GM21619 (cell line): ENCODE results near the gene ZBTB16.
A peak's percentile ranks its signal among the peaks of the same experiment; 100 is the strongest.

Experiments used
- ATAC-seq: cut with Tn5 transposase; IDR thresholded peaks from one replicate; pipeline ENCODE4 v1.9.1; 2021; ENCODE audit not compliant: unreplicated experiment

ZBTB16 gene

DNA sequence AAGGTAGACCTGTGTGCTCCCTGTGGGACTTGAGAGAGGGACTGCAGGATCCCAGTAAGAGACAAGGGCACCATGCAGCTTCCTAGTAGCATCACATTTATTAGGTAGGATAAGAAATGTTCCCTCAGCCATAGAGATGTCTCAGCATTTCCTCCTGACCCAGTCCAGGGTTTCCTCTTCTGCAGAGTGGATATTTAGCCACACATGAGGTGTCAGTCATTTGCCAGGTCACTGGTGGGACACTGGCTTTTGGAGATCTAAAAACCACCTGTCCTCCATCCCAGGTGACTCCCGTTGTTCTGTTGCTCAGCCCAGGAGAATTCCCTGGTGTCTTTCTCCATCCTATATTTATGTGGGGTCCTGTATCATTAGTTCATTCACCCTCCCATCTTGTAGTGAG lies 119.1 kb downstream of the ZBTB16 start:
- ATAC-seq: no peak

- no peak for ATAC-seq
Measured at GRCh38 chr11:114179234-114179941, 119.9 kb downstream of the ZBTB16 start.

DNA sequence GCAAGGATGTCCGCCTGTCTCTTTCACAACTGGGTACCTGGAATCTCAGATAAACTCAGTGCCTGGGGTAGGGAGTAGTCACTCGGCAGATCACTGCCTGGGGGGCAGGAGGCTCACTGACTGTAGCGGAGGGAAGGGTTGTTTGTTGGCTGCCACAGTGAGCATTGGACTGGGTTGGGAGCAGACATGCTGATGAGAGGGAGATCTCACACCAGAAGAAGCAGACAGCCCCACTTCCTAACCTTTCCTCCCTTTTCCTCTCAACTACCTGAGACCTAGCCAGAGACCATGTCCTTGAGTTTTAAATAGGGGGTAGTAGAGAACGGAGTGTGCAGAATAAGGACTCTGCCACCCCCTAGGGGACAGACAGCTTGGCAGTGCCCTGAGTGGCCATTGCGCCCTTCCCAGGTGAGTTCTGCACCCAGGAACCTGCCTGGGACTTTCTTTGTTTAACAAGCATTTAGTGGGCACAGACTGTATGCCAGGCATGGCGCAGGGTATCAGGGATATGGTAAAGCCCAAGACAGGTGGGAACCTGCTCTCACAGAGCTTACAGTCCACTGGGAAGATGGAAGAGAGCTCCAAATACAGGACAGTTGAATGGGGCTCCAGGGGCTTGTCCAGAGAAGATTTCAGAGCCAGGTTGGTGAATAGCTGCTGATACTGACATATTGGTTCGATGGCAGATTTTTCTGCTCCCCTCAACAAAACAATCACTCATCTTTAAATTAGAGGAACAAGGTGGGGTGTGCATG lies 121.0 kb downstream of the ZBTB16 start:
- ATAC-seq: no peak

- no peak for ATAC-seq
Measured at GRCh38 chr11:114181195-114181594, 121.7 kb downstream of the ZBTB16 start.

- no peak for ATAC-seq
Measured at GRCh38 chr11:114181752-114182151, 122.2 kb downstream of the ZBTB16 start.

DNA sequence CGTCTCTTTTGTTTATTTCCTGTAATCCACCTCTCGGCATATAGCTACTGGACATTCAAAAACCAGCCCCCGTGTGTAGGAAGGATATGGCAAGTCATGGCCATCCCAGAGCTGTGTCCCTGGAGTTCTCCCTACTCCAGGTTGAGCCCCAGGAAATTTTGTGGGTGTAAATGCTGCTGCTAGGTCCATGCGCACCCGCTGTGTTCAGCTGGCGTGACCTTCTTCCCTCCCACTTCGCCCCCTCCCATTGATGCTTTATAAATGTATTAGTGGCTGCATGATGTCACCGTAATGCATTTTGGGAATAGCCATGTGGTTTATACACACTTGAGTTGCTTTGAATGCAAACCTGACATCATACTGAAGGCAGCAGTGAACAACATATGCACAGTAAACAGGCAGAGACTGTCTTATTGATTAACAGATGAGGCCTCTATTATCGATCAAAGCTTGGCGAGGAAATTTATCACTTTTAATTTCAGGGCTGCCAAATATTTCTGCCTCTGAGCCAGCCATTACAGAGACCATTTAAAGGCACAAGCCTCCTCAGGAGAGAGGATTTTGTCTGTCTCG lies 123.0 kb downstream of the ZBTB16 start:
- ATAC-seq: no peak

- no peak for ATAC-seq
Measured at GRCh38 chr11:114183044-114183511, 123.6 kb downstream of the ZBTB16 start.

GRCh38 chr11:114185436-114185835 lies 125.9 kb downstream of the ZBTB16 start:
- ATAC-seq: no peak

DNA sequence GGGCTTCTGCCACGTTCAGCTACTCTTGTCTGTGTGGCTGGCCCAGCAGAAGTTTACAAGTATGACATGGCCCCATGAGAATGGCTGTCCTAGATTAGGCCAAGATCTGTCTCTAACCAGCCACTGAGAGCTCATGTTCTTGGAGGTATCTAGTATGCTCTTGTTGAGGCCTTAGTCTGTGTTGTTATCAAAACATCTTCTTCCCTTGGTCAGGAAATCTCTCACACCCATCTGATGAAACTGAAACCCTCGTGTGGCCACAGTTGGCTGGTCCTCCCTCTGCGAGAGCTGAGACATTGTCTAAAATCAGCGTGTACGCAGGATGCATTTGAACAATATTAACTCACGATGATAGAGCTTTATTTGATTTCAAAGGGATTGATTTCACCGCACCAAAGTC lies 127.7 kb downstream of the ZBTB16 start:
- no peak for ATAC-seq

GRCh38 chr11:114188851-114189570 lies 129.5 kb downstream of the ZBTB16 start:
- ATAC-seq: no peak

- no peak for ATAC-seq
Measured at GRCh38 chr11:114190630-114191029, 131.1 kb downstream of the ZBTB16 start.

DNA sequence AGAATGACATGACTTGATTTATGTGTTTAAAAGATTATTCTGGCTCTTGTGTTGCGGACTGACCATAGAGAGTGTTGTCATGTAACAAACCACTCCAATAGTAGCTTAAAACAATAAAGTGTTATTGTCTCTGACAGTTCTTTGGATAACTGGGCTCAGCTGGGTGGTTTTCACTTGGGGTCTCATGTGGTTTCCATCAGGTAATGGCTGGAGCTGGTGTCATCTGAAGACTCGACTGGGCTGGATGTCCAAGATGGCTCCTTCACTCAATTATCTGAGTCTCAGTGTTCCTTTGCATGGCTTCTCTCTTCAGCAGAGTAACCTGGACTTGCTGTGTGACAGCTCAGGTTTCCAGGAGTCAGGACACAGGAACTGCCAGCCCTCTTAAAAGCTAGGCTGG lies 132.4 kb downstream of the ZBTB16 start:
- no peak for ATAC-seq

GRCh38 chr11:114192841-114193389 lies 133.4 kb downstream of the ZBTB16 start:
- ATAC-seq: no peak

DNA sequence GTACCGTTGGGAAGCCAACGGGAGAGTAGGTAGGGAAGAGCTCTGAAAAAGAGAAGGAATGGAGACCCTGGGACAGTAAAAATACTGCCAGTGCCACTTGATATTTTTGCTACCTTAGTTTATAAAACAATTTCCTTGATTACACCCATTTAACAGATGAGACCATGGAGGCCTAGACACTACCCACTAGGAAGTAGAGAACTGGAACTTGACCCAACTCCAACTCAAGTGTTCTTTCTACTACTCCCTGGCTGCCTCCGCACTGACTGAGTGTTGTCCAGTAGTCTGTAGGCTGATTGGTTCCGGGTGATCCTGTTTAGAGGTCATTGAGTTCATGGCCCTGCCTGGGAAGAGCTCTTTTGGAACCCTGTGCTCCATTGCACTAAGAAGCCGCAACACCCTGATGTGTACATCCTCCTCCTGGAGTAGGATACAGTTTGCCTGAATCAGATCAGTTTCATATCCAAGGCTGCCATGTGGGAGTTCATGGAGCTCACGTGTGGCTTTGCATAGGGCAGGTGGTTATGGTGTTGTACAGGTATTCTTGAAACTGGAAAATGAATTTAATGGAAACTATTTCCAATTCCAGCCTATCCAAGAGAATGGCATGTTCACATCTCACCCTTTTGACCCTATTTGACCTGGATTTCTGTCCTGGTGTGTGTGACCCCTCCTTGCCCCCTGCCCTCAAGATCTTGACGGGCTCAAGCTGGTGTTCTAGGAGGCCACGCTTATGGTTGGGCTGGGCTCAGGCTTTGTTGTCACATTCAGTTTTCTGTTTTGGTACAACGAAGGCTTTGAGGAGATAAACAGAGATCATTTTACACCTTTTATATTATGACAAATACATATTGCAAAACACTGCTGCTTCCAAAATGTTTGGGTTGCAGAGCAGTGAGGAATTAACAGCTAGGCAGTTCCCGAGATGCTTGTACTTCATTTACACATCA lies 134.5 kb downstream of the ZBTB16 start:
- no peak for ATAC-seq

DNA sequence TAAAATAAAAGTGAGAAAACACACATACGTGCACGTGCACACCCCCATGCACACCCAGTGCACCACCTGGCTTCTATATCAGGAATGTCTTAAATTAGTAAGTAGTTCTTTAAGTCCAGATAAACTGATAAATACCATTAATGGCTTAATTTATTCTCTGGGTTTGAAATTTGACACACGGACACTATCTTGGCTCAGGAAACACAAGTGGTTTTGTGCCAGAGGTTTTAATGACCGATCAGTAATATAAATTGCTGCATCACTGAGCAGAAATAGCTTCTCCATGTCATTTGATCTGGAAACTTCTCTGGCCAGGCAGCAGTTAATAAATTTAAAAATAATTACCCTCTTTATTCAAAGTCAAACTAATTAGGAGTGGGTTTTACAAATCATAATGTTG lies 135.2 kb downstream of the ZBTB16 start:
- ATAC-seq: no peak

- no peak for ATAC-seq
Measured at GRCh38 chr11:114195151-114195550, 135.6 kb downstream of the ZBTB16 start.

DNA sequence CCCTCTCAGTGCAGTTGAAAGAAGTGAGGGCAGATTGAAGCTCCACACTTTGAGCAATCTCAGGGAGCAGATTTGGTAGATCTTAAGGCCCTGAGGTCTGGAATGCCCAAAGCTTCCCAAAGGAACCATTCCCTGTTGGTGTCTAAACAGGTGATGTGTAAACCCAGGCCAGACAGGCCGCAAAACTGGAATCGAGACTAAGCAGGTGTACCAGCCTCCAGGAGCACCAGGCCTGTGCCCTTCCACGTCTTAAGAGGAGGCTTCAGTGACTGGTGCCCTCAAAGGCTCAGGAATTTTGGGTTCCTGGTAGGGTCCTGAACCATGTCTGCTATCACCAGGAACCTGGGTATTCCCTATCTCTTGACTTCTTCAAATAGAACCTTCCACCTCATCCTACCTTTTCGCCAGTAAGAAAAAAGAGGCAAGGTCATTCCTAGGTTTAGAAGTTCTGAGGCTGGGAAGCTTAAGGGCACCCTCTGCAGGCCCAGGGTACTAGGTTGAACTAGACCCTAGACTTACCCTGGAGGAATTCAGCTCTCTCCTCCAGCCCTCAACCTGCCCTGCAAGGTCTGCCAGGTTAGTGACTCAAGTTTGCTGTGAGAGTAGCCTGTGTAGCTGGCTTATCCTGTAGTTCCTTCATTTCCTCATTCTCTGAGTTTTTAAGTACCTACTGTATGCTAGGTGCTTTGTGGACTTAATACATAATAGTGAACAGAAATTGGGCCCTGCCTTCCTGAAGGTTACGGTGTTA lies 136.6 kb downstream of the ZBTB16 start:
- ATAC-seq: no peak

DNA sequence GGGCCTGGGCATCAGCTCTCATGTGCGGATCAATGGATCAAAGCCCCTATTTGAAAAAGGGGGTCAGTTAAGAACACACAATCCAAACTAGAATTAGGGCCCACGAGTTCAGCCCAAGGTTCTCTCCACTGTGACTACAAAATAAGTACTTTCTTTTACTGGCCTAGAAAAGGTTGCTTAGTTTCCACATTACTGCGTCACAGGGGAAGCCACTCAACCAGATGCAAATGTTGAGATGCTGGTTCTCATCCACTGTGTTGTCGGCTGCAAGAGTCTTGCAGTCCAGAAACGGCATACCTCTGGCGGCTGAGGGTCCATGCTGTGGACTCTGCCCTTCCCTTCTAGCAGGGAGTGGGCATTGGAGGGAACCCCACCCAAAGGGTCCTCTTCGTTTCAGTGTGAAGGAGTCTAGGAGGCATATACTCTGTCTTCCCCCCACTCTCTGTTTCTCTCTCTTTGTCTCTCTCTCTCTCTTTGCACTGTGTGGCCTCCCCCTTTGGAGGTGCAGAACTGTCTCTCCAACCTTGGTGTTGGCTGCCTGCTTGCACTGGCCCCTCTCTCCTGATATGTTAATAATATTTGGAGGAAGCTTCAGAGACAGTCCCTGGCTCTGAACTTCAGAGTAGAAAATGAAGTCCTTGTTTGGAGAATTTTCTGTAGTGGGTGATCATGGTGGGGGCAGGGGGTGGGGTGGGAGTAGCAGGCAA lies 137.6 kb downstream of the ZBTB16 start:
- ATAC-seq: peak; percentile 47
